HepG2 (cell line): ENCODE data around the gene CCNL1. TPM values are rescaled to one million over a fixed set of nuclear protein-coding genes. Genes with fewer than 3 reads are reported as not detected.
A peak's percentile ranks its signal among the peaks of the same experiment; 100 is the strongest.

Source experiments
- ELF3 ChIP-seq: IDR thresholded peaks from 2 replicates; pipeline ENCODE4 v1.6.1; 2016; ENCODE audit warnings: missing genetic modification reagents, missing compliant biosample characterization
- ESRRA ChIP-seq: sonication (generic); formaldehyde crosslinking; IDR thresholded peaks from 2 replicates; pipeline ENCODE4 v1.5.1; 2020; ENCODE audit warnings: mild to moderate bottlenecking, low read depth, missing genetic modification reagents
- GABPA ChIP-seq, 2 experiments: IDR thresholded peaks; 2 replicates each; pipeline ENCODE4 v1.6.1; 2011 to 2016; ENCODE audit warnings: low read depth in 2 of 2, low read length in 1 of 2, missing biosample characterization in 1 of 2, missing genetic modification characterization in 1 of 2
- GATAD1 ChIP-seq: IDR thresholded peaks from 2 replicates; pipeline ENCODE4 v1.6.1; 2016; ENCODE audit warnings: missing genetic modification reagents, missing compliant biosample characterization
- GMEB2 ChIP-seq: IDR thresholded peaks from 2 replicates; pipeline ENCODE4 v1.6.1; 2016; ENCODE audit warnings: missing biosample characterization, missing genetic modification reagents, low read depth
- HCFC1 ChIP-seq: fragments of 150-350 bp; IDR thresholded peaks from 2 replicates; pipeline ENCODE4 v1.6.1; 2014; ENCODE audit warnings: low read depth, low read length
- KMT2B ChIP-seq: IDR thresholded peaks from 2 replicates; pipeline ENCODE4 v1.6.1; 2016; ENCODE audit warnings: missing genetic modification reagents, missing compliant biosample characterization
- MED1 ChIP-seq: sonication (generic); formaldehyde crosslinking; IDR thresholded peaks from 2 replicates; pipeline ENCODE4 v1.4.0; 2020; ENCODE audit warnings: missing genetic modification reagents
- MTF2 ChIP-seq: sonication (generic); formaldehyde crosslinking; IDR thresholded peaks from 2 replicates; pipeline ENCODE4 v1.5.0; 2020; ENCODE audit warnings: missing genetic modification reagents, borderline replicate concordance
- NAIF1 ChIP-seq: sonication (generic); formaldehyde crosslinking; IDR thresholded peaks from 2 replicates; pipeline ENCODE4 v1.5.0; 2020; ENCODE audit warnings: mild to moderate bottlenecking, missing genetic modification reagents, borderline replicate concordance
- NFYB ChIP-seq: sonication (generic); formaldehyde crosslinking; IDR thresholded peaks from 2 replicates; pipeline ENCODE4 v1.4.0; 2020; ENCODE audit warnings: missing genetic modification reagents
- NKX3-1 ChIP-seq: sonication (generic); formaldehyde crosslinking; IDR thresholded peaks from 2 replicates; pipeline ENCODE4 v1.5.0; 2020; ENCODE audit warnings: missing genetic modification reagents
- SSRP1 ChIP-seq: IDR thresholded peaks from 2 replicates; pipeline ENCODE4 v1.6.1; 2016; ENCODE audit warnings: control low read depth
- SYNCRIP ChIP-seq: fragments of 200-400 bp; formaldehyde crosslinking; IDR thresholded peaks from 2 replicates; pipeline ENCODE4 v1.6.1; 2018; ENCODE audit warnings: mild to moderate bottlenecking, low read depth, low read length; ENCODE audit not compliant: insufficient read depth
- TMF1 ChIP-seq: sonication (generic); formaldehyde crosslinking; IDR thresholded peaks from 2 replicates; pipeline ENCODE4 v1.8.1; 2022; ENCODE audit warnings: low read depth, missing genetic modification reagents
- ZBTB38 ChIP-seq: sonication (generic); formaldehyde crosslinking; IDR thresholded peaks from 2 replicates; pipeline ENCODE4 v1.5.1; 2020; ENCODE audit warnings: mild to moderate bottlenecking, missing genetic modification reagents
- ZFP37 ChIP-seq: sonication (generic); formaldehyde crosslinking; IDR thresholded peaks from 2 replicates; pipeline ENCODE4 v1.4.0; 2020; ENCODE audit warnings: missing genetic modification reagents, borderline replicate concordance
- ZFX ChIP-seq: sonication (generic); formaldehyde crosslinking; IDR thresholded peaks from 2 replicates; pipeline ENCODE4 v1.4.0; 2020; ENCODE audit warnings: mild to moderate bottlenecking, low read depth, missing genetic modification reagents, moderate library complexity
- ZMYM4 ChIP-seq: sonication (generic); formaldehyde crosslinking; IDR thresholded peaks from 2 replicates; pipeline ENCODE4 v1.8.1; 2023; ENCODE audit warnings: mild to moderate bottlenecking, missing genetic modification reagents
- ZNF224 ChIP-seq: sonication (generic); formaldehyde crosslinking; IDR thresholded peaks from 2 replicates; pipeline ENCODE4 v1.5.0; 2020; ENCODE audit warnings: mild to moderate bottlenecking, missing genetic modification reagents
- ZNF331 ChIP-seq: sonication (generic); formaldehyde crosslinking; IDR thresholded peaks from 2 replicates; pipeline ENCODE4 v1.4.0; 2020; ENCODE audit warnings: missing genetic modification reagents
- ZNF337 ChIP-seq: sonication (generic); formaldehyde crosslinking; IDR thresholded peaks from 2 replicates; pipeline ENCODE4 v1.5.1; 2020; ENCODE audit warnings: missing genetic modification reagents, low read depth, mild to moderate bottlenecking, borderline replicate concordance
- ZNF350 ChIP-seq: sonication (generic); formaldehyde crosslinking; IDR thresholded peaks from 2 replicates; pipeline ENCODE4 v1.4.0; 2020; ENCODE audit warnings: mild to moderate bottlenecking, low read depth, missing genetic modification reagents, borderline replicate concordance
- ZNF468 ChIP-seq: sonication (generic); formaldehyde crosslinking; IDR thresholded peaks from 2 replicates; pipeline ENCODE4 v1.8.0; 2022; ENCODE audit warnings: mild to moderate bottlenecking, moderate library complexity, missing genetic modification reagents
- ZNF557 ChIP-seq: sonication (generic); formaldehyde crosslinking; IDR thresholded peaks from 2 replicates; pipeline ENCODE4 v1.4.0; 2020; ENCODE audit warnings: missing genetic modification reagents
- ZNF607 ChIP-seq: sonication (generic); formaldehyde crosslinking; IDR thresholded peaks from 2 replicates; pipeline ENCODE4 v1.5.1; 2020; ENCODE audit warnings: missing genetic modification reagents, mild to moderate bottlenecking, borderline replicate concordance
- ZNF616 ChIP-seq: sonication (generic); formaldehyde crosslinking; IDR thresholded peaks from 2 replicates; pipeline ENCODE4 v1.5.0; 2020; ENCODE audit warnings: low read depth, mild to moderate bottlenecking, missing genetic modification reagents
- ZNF652 ChIP-seq: IDR thresholded peaks from 2 replicates; pipeline ENCODE4 v1.6.1; 2016; ENCODE audit warnings: low read depth, borderline replicate concordance
- ZNF660 ChIP-seq: sonication (generic); formaldehyde crosslinking; IDR thresholded peaks from 2 replicates; pipeline ENCODE4 v1.5.1; 2020; ENCODE audit warnings: mild to moderate bottlenecking, low read depth, missing genetic modification reagents, borderline replicate concordance
- polyA plus RNA-seq, 8 experiments: library from polyadenylated mRNA; depleted of rRNA in 3 of 8; stranded (reverse) in 7 of 8; unstranded in 1 of 8; fragments of >200 nt; fragmentation: Illumina TruSeq in 4 of 8; extraction: Trizol in 4 of 8; gene quantifications; 2 replicates each; pipeline versions ENCODE4 v1.2.1 to v1.2.3, GENCODE V29; 2011 to 2016; ENCODE audit warnings: low read depth in 4 of 8, missing spikeins in 1 of 8, mixed read lengths in 1 of 8; ENCODE audit not compliant: insufficient read depth in 1 of 8
- total RNA-seq, 5 experiments: library from RNA; depleted of rRNA; stranded (reverse); fragments of >200 nt; fragmentation: Illumina TruSeq; extraction: Trizol; gene quantifications; 2 replicates each; pipeline ENCODE4 v1.2.3, GENCODE V29; 2016; ENCODE audit warnings: low read depth in 1 of 5
- TF ChIP-seq, protein P1 (sequence below): sonication (generic); formaldehyde crosslinking; IDR thresholded peaks from 2 replicates; pipeline ENCODE4 v1.5.0; 2020; ENCODE audit warnings: missing genetic modification reagents

The CCNL1 gene
- total and polyA plus RNA-seq, 2 of the 13 experiments (the other 11 are each of a cell fraction or from before 2014, with no cell fraction given), result 151 to 303 TPM

- no peak for TF ChIP-seq GMEB2 (CRISPR knock-in tag)
- peak; percentile 97 for TF ChIP-seq MED1 (CRISPR knock-in tag)
- no peak for TF ChIP-seq NKX3-1
- 0 out of 2 replicates have a peak, but pooled peaks have one; percentile 48 for TF ChIP-seq ZNF616 (CRISPR knock-in tag)
- TF ChIP-seq GABPA (IDR thresholded peaks at IDR 0.05; ENCODE audit: low read depth, low read length), result no peak
- TF ChIP-seq GABPA (CRISPR knock-in tag; IDR thresholded peaks at IDR 0.05; ENCODE audit: low read depth), result no peak; the same call in 1 of the 2 replicates
- TF ChIP-seq ZNF224 (CRISPR knock-in tag), result no peak
- TF ChIP-seq SSRP1, result peak; percentile 58; the same call in 1 of the 2 replicates
- peak; percentile 89 for TF ChIP-seq ZMYM4
- TF ChIP-seq ELF3, result peak; percentile 79
- no peak for TF ChIP-seq KMT2B (CRISPR knock-in tag)
- peak; percentile 78; the same call in 1 of the 2 replicates for TF ChIP-seq ZNF337 (CRISPR knock-in tag)
- peak; percentile 89 for TF ChIP-seq ZNF652 (CRISPR knock-in tag)
- peak; percentile 18; the same call in 1 of the 2 replicates for TF ChIP-seq NFYB (CRISPR knock-in tag)
- 0 out of 2 replicates have a peak, but pooled peaks have one; percentile 21 for TF ChIP-seq ZBTB38
- TF ChIP-seq ZNF607, result peak; percentile 46; the same call in 1 of the 2 replicates
- TF ChIP-seq ESRRA (CRISPR knock-in tag), result 0 out of 2 replicates have a peak, but pooled peaks have one; percentile 28
- no peak for TF ChIP-seq ZNF660
- peak; percentile 33; the same call in 1 of the 2 replicates for TF ChIP-seq GATAD1
- no peak for TF ChIP-seq SYNCRIP
- TF ChIP-seq ZNF350 (CRISPR knock-in tag), result 0 out of 2 replicates have a peak, but pooled peaks have one; percentile 43
- TF ChIP-seq ZNF557 (CRISPR knock-in tag), result no peak
- TF ChIP-seq, protein P1, sequence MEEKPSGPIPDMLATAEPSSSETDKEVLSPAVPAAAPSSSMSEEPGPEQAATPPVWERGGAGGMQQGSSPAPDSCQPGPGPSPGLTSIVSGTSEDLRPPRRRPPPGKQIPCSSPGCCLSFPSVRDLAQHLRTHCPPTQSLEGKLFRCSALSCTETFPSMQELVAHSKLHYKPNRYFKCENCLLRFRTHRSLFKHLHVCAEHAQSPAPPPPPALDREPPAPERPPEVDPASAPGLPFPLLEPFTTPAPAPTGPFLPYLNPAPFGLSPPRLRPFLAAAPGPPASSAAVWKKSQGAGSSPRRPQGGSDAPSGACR (CRISPR knock-in tag), result no peak
- TF ChIP-seq HCFC1, result no peak
- peak; percentile 90 for TF ChIP-seq ZNF331 (CRISPR knock-in tag)
- TF ChIP-seq ZFP37 (CRISPR knock-in tag), result no peak
- TF ChIP-seq TMF1 (CRISPR knock-in tag), result peak; percentile 62; the same call in 1 of the 2 replicates
- TF ChIP-seq MTF2 (CRISPR knock-in tag), result no peak
- no peak for TF ChIP-seq ZNF468 (CRISPR knock-in tag)
- TF ChIP-seq NAIF1 (CRISPR knock-in tag), result no peak
- peak; percentile 84 for TF ChIP-seq ZFX (CRISPR knock-in tag)
Observed at GRCh38 chr3:157134620-157135191, 25.2 kb downstream of the CCNL1 start (continued).
